Ishikawa (cell line): ENCODE results near the gene PSMA4.

Experiments
- CEBPB ChIP-seq: IDR thresholded peaks from 2 replicates; pipeline ENCODE4 v1.6.1; 2012
- CREB1 ChIP-seq: IDR thresholded peaks from 2 replicates; pipeline ENCODE4 v1.6.1; 2012; ENCODE audit warnings: low read depth
- EGR1 ChIP-seq: IDR thresholded peaks from 2 replicates; pipeline ENCODE4 v1.6.1; 2012
- EP300 ChIP-seq: IDR thresholded peaks from 2 replicates; pipeline ENCODE4 v1.6.1; 2012; ENCODE audit warnings: borderline replicate concordance
- FOXM1 ChIP-seq: IDR thresholded peaks from 2 replicates; pipeline ENCODE4 v1.6.1; 2012; ENCODE audit warnings: low read depth, borderline replicate concordance
- NFIC ChIP-seq: IDR thresholded peaks from 2 replicates; pipeline ENCODE4 v1.6.1; 2012
- RAD21 ChIP-seq: IDR thresholded peaks from 2 replicates; pipeline ENCODE4 v1.6.1; 2012; ENCODE audit warnings: low read depth
- TAF1 ChIP-seq: IDR thresholded peaks from 2 replicates; pipeline ENCODE4 v1.6.1; 2012; ENCODE audit warnings: low read depth, mild to moderate bottlenecking
- TCF12 ChIP-seq: IDR thresholded peaks from 2 replicates; pipeline ENCODE4 v1.6.1; 2012; ENCODE audit warnings: low read depth
- TEAD4 ChIP-seq: IDR thresholded peaks from 2 replicates; pipeline ENCODE4 v1.6.1; 2012
- YY1 ChIP-seq: IDR thresholded peaks from 2 replicates; pipeline ENCODE4 v1.6.1; 2012; ENCODE audit warnings: low read depth
- ZBTB7A ChIP-seq: IDR thresholded peaks from 2 replicates; pipeline ENCODE4 v1.6.1; 2012; ENCODE audit warnings: low read depth
- TF ChIP-seq, protein P1 (sequence below): IDR thresholded peaks from 2 replicates; pipeline ENCODE4 v1.6.1; 2012; ENCODE audit warnings: low read depth, mild to moderate bottlenecking
- TF ChIP-seq, protein P2 (sequence below): IDR thresholded peaks from 2 replicates; pipeline ENCODE4 v1.6.1; 2012
- TF ChIP-seq, protein P3 (sequence below): IDR thresholded peaks from 2 replicates; pipeline ENCODE4 v1.6.1; 2012

The PSMA4 gene

DNA sequence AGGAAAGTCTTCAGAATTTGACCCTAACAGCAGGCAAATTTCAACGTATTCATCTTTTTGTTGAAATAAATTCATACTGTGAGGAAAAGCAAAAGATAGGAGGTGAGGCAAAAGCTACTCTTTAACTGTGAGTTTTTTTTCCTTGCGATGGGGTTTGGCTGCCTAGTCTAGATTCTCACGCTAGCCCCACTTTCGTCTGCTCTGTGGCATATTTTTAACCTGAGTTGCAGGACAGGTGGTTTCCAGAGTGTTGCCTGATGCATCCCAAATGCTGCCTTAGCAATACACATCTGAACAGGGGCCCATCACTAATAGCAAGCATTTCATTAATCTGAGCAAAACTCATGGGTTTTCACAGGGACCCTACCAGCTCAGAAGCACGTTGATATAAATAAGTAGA, 11.7 kb downstream of the PSMA4 start:
- no peak for TF ChIP-seq TEAD4
- TF ChIP-seq TCF12 = no peak

DNA sequence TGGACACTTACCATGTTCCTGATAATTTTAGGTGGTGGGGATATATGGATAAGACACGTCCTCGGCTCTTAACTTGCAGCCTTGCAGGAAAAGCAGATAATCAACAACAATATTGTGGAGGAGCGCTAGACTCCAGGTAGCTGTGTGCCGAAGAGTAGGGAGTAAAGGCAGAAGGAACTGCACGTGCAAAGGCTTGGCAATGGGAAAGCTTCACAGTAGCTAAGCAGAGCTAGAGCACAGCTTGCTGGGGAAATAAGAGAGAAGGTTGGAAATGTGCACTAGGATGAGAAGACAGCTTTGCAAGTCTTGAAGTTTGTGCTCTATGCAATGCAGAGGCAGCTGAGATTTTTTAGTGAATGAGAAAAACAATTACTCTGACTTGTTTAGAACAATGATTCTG, 12.4 kb downstream of the PSMA4 start:
- TF ChIP-seq ZBTB7A = no peak
- no peak for TF ChIP-seq FOXM1
- TF ChIP-seq, protein P1, sequence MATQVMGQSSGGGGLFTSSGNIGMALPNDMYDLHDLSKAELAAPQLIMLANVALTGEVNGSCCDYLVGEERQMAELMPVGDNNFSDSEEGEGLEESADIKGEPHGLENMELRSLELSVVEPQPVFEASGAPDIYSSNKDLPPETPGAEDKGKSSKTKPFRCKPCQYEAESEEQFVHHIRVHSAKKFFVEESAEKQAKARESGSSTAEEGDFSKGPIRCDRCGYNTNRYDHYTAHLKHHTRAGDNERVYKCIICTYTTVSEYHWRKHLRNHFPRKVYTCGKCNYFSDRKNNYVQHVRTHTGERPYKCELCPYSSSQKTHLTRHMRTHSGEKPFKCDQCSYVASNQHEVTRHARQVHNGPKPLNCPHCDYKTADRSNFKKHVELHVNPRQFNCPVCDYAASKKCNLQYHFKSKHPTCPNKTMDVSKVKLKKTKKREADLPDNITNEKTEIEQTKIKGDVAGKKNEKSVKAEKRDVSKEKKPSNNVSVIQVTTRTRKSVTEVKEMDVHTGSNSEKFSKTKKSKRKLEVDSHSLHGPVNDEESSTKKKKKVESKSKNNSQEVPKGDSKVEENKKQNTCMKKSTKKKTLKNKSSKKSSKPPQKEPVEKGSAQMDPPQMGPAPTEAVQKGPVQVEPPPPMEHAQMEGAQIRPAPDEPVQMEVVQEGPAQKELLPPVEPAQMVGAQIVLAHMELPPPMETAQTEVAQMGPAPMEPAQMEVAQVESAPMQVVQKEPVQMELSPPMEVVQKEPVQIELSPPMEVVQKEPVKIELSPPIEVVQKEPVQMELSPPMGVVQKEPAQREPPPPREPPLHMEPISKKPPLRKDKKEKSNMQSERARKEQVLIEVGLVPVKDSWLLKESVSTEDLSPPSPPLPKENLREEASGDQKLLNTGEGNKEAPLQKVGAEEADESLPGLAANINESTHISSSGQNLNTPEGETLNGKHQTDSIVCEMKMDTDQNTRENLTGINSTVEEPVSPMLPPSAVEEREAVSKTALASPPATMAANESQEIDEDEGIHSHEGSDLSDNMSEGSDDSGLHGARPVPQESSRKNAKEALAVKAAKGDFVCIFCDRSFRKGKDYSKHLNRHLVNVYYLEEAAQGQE = no peak
- no peak for TF ChIP-seq TEAD4
- TF ChIP-seq YY1 = no peak
- no peak for TF ChIP-seq NFIC
- no peak for TF ChIP-seq RAD21
- TF ChIP-seq EGR1 = no peak
- TF ChIP-seq TAF1 = no peak
- TF ChIP-seq, protein P2, sequence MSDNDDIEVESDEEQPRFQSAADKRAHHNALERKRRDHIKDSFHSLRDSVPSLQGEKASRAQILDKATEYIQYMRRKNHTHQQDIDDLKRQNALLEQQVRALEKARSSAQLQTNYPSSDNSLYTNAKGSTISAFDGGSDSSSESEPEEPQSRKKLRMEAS = no peak
- no peak for TF ChIP-seq CREB1
- TF ChIP-seq CEBPB = no peak
- TF ChIP-seq TCF12 = no peak
- no peak for TF ChIP-seq EP300
- TF ChIP-seq, protein P3, sequence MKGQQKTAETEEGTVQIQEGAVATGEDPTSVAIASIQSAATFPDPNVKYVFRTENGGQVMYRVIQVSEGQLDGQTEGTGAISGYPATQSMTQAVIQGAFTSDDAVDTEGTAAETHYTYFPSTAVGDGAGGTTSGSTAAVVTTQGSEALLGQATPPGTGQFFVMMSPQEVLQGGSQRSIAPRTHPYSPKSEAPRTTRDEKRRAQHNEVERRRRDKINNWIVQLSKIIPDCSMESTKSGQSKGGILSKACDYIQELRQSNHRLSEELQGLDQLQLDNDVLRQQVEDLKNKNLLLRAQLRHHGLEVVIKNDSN = no peak

DNA sequence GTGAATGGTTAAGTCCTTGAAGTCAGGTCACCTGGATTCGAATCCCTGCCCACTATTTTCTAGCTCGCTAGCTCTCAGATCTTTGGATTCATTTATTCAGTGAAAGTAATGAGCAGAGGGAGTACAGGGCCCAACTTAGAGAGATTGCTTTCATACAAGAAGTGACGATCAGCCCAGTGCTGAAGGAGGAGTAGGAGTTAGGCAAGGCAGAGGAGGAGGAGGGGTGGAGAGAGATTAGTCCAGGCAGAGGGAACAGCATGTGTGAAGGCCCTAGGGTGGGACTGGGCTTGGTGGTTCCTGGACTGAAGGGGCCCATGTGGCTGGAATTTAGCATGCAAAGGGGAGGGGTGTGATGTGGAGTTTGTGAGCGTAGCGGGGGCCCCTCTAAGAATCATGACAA, 21.2 kb downstream of the PSMA4 start:
- TF ChIP-seq, protein P2 = no peak
- TF ChIP-seq, protein P1 = no peak
- no peak for TF ChIP-seq EGR1
- TF ChIP-seq CEBPB = no peak
- no peak for TF ChIP-seq ZBTB7A
- no peak for TF ChIP-seq NFIC
- TF ChIP-seq TAF1 = no peak
- TF ChIP-seq TEAD4 = no peak
- TF ChIP-seq YY1 = no peak
- TF ChIP-seq, protein P3 = no peak
- no peak for TF ChIP-seq CREB1

DNA sequence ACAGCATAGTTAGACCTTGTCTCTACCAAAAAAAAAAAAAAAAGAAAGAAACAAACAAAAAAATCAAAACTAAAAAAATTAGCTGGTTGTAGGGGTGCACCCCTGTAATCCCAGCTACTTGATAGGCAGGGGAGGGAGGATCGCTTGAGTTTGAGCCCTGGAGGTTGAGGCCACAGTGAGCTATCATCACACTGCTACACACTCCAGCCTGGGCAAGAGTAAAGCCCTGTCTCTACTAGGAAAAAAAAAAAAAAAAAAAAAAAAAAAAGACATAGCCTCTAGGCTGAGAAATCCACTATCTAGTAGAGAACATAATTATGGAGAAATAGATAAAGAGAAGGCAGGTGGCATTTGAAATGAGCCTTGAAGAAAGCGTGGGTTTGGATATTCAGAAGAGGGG, 22.8 kb downstream of the PSMA4 start:
- no peak for TF ChIP-seq TAF1
- TF ChIP-seq, protein P3 = no peak

DNA sequence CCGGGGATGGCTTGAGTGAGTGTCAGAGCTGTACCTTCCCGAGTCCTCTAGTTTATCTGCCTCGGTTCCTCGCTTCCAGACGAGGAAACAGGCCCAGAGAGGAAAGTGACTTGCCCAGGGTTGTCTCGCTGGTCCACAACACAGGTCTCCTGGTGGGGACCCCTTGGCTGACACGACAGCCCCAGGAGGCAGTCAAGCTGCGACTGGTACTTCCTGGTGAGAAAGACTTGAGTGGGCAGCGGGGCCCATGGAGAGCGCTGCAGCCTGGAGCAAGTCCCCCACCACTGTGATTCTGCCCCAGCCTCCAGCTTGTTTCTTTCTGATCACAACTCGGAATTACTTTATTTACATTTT, 24.5 kb downstream of the PSMA4 start:
- TF ChIP-seq RAD21 (no peak), TEAD4 (no peak), CEBPB (no peak), NFIC (no peak)
- TF ChIP-seq, protein P2 = no peak

DNA sequence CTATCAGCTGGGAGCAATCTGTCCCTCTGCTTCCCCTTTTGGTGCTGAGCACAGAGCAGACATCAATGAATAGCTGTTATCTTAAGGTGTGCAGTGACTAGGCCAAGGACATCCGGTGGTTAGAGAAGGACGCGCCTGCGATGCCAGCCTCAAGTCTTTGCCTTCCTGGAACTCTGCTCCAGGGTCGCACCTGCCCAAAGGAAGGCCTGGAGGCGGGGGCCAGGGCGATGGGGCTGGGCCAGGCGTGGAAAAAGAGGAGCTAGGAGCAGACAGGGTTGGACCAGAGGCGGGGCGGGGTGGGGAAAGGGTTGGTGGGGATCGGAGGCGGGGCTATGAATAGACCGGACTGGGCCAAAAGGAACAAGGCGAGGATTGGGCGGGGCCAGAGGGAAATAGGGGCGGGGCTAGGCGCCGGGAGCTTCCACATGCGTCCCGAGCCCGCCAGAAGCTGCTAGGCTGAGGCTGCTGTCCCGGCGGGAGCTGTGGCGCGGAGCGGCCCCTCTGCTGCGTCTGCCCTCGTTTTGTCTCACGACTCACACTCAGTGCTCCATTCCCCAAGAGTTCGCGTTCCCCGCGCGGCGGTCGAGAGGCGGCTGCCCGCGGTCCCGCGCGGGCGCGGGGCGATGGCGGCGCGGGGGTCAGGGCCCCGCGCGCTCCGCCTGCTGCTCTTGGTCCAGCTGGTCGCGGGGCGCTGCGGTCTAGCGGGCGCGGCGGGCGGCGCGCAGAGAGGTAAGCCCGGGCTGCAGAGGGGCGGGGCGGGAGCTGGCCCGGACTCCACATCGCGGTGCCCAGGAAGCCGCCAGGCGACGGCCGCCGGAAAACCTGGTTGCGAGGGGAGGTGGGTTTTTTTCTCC, 25.1 kb downstream of the PSMA4 start, which contains the start of gene CHRNA5:
Gene CHRNA5, plus strand, starts transcription at position 424 of the 854 bp plus-strand sequence. Its CDS starts 200 bp downstream, at position 624.
- TF ChIP-seq ZBTB7A (no peak), FOXM1 (no peak), TEAD4 (no peak), NFIC (no peak), EP300 (no peak), YY1 (no peak), TAF1 (peak; percentile 84), CREB1 (no peak), RAD21 (no peak), TCF12 (no peak), EGR1 (no peak), CEBPB (no peak)
- TF ChIP-seq, protein P2 = peak; percentile 70
- TF ChIP-seq, protein P1 = no peak
- TF ChIP-seq, protein P3 = no peak
